GM18861 (cell line): ENCODE data around the gene EPHX1.
"Not testable (repeated sequence)": the region's sequence is repeated elsewhere in the genome, so short reads cannot be mapped to it uniquely, and the experiment has no call there.

Experiments used
- ATAC-seq: cut with Tn5 transposase; IDR thresholded peaks from one replicate; pipeline ENCODE4 v1.9.1; 2021; ENCODE audit not compliant: unreplicated experiment

EPHX1 gene

GRCh38 chr1:225815526-225816178 is 5.7 kb downstream of the EPHX1 start:
- no peak for ATAC-seq

GRCh38 chr1:225816643-225817538 is 7.0 kb downstream of the EPHX1 start:
- no peak for ATAC-seq

- no peak for ATAC-seq
These were observed 7.7 kb downstream of the EPHX1 start for GRCh38 chr1:225817611-225818061.

GRCh38 chr1:225818229-225818628 is 8.3 kb downstream of the EPHX1 start:
- no peak for ATAC-seq

GRCh38 chr1:225819346-225820192 is 9.6 kb downstream of the EPHX1 start:
- ATAC-seq: no peak

GRCh38 chr1:225820522-225821120 is 10.7 kb downstream of the EPHX1 start:
- ATAC-seq: no peak

- ATAC-seq: no peak
These were observed 12.9 kb downstream of the EPHX1 start for GRCh38 chr1:225822655-225823403.

- no peak for ATAC-seq
These were observed 13.9 kb downstream of the EPHX1 start for GRCh38 chr1:225823811-225824261.

- no peak for ATAC-seq
These were observed 14.6 kb downstream of the EPHX1 start for GRCh38 chr1:225824533-225824941.

- no peak for ATAC-seq
These were observed 15.2 kb downstream of the EPHX1 start for GRCh38 chr1:225825078-225825477.

- no peak for ATAC-seq
These were observed 15.7 kb downstream of the EPHX1 start for GRCh38 chr1:225825607-225826007.

GRCh38 chr1:225827076-225827475 is 17.2 kb downstream of the EPHX1 start:
- ATAC-seq: no peak

GRCh38 chr1:225828706-225829345 is 18.9 kb downstream of the EPHX1 start:
- ATAC-seq: no peak

GRCh38 chr1:225830841-225831240 is 20.9 kb downstream of the EPHX1 start:
- no peak for ATAC-seq

- ATAC-seq: no peak
These were observed 24.7 kb downstream of the EPHX1 start for GRCh38 chr1:225834417-225835329.

GRCh38 chr1:225835856-225836255 is 25.9 kb downstream of the EPHX1 start:
- no peak for ATAC-seq

- not testable (repeated sequence) for ATAC-seq
These were observed 26.4 kb downstream of the EPHX1 start for GRCh38 chr1:225836296-225836695.

- ATAC-seq: no peak
These were observed 28.9 kb downstream of the EPHX1 start for GRCh38 chr1:225838793-225839192.

- no peak for ATAC-seq
These were observed 30.3 kb downstream of the EPHX1 start for GRCh38 chr1:225840223-225840610.
